Measurements from ENCODE around the gene VWA2. TPM values are rescaled to one million over a fixed set of nuclear protein-coding genes. Genes with fewer than 3 reads are reported as not detected.

VWA2 gene
- polyA plus RNA-seq, 1 donor from 2014 or later = not detected

DNA sequence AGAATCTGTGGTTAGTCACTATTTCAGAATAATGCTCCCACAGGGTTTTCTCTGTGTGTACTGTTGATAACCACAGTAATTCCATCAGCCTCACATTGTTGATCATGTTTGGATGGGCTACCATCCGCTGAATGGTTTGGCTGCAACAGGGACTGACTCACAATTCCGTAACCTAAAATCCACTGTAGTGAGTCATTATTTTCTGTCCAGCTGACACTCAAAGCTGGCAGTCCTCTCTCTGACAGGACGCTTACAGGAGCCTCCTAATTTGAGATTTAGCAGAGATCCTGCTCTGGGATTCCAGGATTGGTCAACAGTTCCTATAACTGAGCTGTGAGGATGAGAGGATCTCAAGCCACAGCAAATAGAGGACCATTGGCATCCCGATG is 32.7 kb downstream of the VWA2 start:
- Histone ChIP-seq H3K9me3 (ENCODE audit: low read length) (no peaks in the 10 kb centered on the region), H2AFZ (ENCODE audit: low read depth, low read length) (no peak overlapping the region), H3K36me3 (ENCODE audit: insufficient read depth, low read length) (no peaks in the 10 kb centered on the region), H3K9ac (ENCODE audit: low read length) (no peak overlapping the region), H4K20me1 (ENCODE audit: insufficient read depth) (no peaks in the 10 kb centered on the region), H3K9me2 (ENCODE audit: insufficient read depth, low read length) (no peaks in the 10 kb centered on the region), H3K4me3 (ENCODE audit: low read length) (no peak overlapping the region), H3F3A (ENCODE audit: insufficient read depth, low read length, poor library complexity, severe bottlenecking) (no peaks in the 10 kb centered on the region), H3K27me3 (ENCODE audit: insufficient read depth, low read depth, low read length) (no peaks in the 10 kb centered on the region), H3K27ac (ENCODE audit: low read length) (no peak overlapping the region), H3K4me2 (ENCODE audit: low read length) (no peak overlapping the region), H3K79me2 (replicated peaks; ENCODE audit: insufficient read depth, low read length) (no peaks in the 10 kb centered on the region)
- TF ChIP-seq REST (IDR thresholded peaks at IDR 0.05; ENCODE audit: borderline replicate concordance) = no peak
- no peak for TF ChIP-seq RAD21 (conservative IDR thresholded peaks at IDR 0.05)

GRCh38 chr10:114272696-114273095 is 33.6 kb downstream of the VWA2 start:
- Histone ChIP-seq H3K27me3 (ENCODE audit: insufficient read depth, low read depth, low read length) (no peaks in the 10 kb centered on the region), H3K27ac (ENCODE audit: low read length) (no peak overlapping the region), H3K9ac (ENCODE audit: low read length) (no peak overlapping the region), H3K9me2 (ENCODE audit: insufficient read depth, low read length) (no peaks in the 10 kb centered on the region), H3F3A (ENCODE audit: insufficient read depth, low read length, poor library complexity, severe bottlenecking) (no peaks in the 10 kb centered on the region), H3K36me3 (ENCODE audit: insufficient read depth, low read length) (no peaks in the 10 kb centered on the region), H3K79me2 (replicated peaks; ENCODE audit: insufficient read depth, low read length) (no peaks in the 10 kb centered on the region), H3K4me2 (ENCODE audit: low read length) (no peak overlapping the region), H2AFZ (ENCODE audit: low read depth, low read length) (no peak overlapping the region), H3K4me3 (ENCODE audit: low read length) (no peak overlapping the region), H4K20me1 (ENCODE audit: insufficient read depth) (no peaks in the 10 kb centered on the region), H3K9me3 (ENCODE audit: low read length) (no peaks in the 10 kb centered on the region)
- TF ChIP-seq EZH2 (IDR thresholded peaks at IDR 0.05; ENCODE audit: borderline replicate concordance, insufficient read depth, low read length, poor library complexity, severe bottlenecking) (no peak), POLR2AphosphoS5 (IDR thresholded peaks at IDR 0.05) (no peak), CTCF (IDR thresholded peaks at IDR 0.05; ENCODE audit: poor library complexity, severe bottlenecking) (no peak), MXI1 (conservative IDR thresholded peaks at IDR 0.05; ENCODE audit: poor library complexity, severe bottlenecking) (no peak), TAF1 (IDR thresholded peaks at IDR 0.05; ENCODE audit: low read depth) (no peak), RAD21 (conservative IDR thresholded peaks at IDR 0.05) (no peak), EP300 (conservative IDR thresholded peaks at IDR 0.05; ENCODE audit: poor library complexity, severe bottlenecking) (no peak), SMC3 (conservative IDR thresholded peaks at IDR 0.05; ENCODE audit: poor library complexity) (no peak), REST (IDR thresholded peaks at IDR 0.05; ENCODE audit: borderline replicate concordance) (no peak)

Measured in neural cell (in vitro differentiated cells).